LNCaP clone FGC (cell line): ENCODE data around the gene EFNA5.

Experiments
- DNase-seq: peaks from one replicate; pipeline ENCODE4 v3.0.0-alpha.2; 2011; ENCODE audit warnings: low read depth
- H3K4me3 ChIP-seq: 2 replicates; pipeline ENCODE4 v1.5.1; 2011; ENCODE audit warnings: mild to moderate bottlenecking, low read depth, low read length, control low read depth
- TF ChIP-seq, protein P1 (sequence below): IDR thresholded peaks from 2 replicates; pipeline ENCODE4 v1.5.1; 2012; ENCODE audit warnings: mild to moderate bottlenecking; ENCODE audit not compliant: control insufficient read depth, insufficient read depth; ENCODE audit errors: extremely low read depth

The EFNA5 gene

DNA sequence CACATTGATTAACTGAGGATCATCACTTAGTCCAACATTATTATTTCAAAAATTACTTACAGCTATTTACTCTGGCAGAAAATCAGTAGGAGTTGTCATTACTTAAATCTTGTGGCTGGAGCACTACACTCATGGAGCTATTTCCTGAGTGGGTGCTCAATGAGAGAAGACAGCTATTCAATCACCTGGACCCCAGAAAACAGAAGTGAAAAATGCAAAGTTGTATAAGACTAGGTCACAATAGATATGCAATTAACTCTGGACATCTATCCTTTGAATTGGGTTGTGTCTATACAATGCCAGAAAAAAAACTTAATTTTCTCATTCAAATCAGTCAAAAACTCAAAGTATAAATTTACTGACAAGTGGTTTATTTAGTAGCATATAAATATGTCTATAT, 340.9 kb downstream of the EFNA5 start:
- DNase-seq = no peak
- H3K4me3 ChIP-seq = no peak overlapping the region
- TF ChIP-seq, protein P1, sequence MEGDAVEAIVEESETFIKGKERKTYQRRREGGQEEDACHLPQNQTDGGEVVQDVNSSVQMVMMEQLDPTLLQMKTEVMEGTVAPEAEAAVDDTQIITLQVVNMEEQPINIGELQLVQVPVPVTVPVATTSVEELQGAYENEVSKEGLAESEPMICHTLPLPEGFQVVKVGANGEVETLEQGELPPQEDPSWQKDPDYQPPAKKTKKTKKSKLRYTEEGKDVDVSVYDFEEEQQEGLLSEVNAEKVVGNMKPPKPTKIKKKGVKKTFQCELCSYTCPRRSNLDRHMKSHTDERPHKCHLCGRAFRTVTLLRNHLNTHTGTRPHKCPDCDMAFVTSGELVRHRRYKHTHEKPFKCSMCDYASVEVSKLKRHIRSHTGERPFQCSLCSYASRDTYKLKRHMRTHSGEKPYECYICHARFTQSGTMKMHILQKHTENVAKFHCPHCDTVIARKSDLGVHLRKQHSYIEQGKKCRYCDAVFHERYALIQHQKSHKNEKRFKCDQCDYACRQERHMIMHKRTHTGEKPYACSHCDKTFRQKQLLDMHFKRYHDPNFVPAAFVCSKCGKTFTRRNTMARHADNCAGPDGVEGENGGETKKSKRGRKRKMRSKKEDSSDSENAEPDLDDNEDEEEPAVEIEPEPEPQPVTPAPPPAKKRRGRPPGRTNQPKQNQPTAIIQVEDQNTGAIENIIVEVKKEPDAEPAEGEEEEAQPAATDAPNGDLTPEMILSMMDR = no peak
